Activated CD4-positive, alpha-beta T cell treated with anti-CD3 and anti-CD28 coated beads, Interleukin-2, amount 50 U/mL, for 1 hour (primary cell): ENCODE data around the gene FHL2.

Source experiments
- DNase-seq: peaks from one replicate; pipeline ENCODE4 v3.0.0-alpha.2; 2020

FHL2 gene

DNA sequence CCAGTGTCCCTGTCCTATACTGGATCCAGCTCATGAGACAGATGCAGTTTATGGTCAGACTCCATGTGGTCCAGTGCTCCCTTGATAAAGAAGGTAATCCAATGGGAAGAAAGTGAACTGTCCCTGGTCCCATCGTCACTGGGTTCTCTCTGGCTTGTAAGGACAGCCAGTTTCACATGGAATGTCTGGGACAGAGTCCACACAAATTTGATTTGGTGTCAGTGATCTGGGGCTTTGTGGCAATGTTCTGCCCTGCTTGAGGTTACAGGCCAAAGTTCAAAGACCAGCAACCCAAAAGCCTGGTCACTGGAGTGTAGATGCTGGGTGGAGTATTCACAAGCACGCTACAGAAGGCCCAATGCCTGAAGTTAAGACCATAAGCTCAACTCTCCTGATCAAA, 22.2 kb upstream of the FHL2 start:
- no peak for DNase-seq

DNA sequence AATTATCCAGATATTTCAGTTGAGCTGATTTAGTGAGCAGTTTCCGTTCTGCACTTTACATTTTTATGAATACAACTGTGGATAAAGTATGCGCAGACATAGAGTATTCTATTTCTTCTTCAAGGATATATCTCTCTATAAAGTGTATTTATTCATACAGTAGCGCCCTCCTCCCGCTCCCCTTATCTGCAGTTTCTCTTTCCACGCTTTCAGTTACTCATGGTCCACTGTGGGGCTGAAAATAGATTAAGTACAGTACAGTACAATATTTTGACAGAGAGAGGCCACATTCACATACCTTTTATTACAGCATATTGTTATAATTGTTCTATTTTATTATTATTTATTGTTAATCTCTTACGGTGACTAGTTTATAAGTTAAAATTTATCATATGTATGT, 19.7 kb upstream of the FHL2 start:
- DNase-seq, result no peak

DNA sequence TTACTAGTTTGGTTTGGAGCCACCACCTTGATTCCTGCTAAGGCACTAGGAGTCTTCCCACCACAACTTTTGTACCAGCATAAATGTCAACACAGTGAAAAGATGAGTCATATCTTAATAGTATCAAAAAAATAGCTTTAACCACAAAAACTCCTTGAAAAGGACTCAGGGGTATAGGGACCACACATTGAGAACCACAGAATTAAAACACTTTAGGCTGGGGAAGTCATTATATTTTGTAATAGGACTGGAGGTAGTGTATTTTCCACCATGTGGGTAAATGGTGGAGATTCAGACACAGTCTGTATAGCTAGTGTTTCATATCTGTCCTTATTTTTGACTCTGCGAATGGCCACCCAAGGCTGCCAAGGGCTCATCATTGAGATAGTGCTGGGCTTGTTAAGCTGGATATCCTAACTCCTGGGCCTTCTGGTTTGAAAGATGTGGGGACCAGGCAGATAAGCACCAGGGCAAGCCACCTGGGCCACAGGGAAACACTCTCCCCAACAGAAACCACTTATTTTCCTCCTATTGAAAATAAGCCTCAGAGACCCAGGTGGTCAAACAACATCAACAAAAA, 19.1 kb upstream of the FHL2 start:
- DNase-seq, result no peak

DNA sequence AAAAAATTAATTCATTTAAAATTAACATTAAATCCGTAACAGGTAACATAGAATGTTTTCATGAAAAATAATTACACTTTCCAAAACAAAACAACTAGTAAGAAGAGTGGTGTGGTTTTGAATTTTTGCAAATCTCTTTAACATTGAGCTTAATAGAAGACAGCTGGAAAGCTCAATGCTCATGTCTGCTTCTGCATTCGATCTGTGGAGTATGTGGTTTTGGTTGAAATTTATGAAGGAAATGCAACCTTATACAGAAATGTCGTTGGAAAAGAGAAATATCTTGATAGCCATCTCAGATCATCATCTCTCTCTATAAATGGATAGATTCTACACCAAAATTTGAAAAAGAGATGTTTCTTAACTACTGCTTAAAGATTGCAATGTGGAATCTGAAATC, 17.3 kb upstream of the FHL2 start:
- no peak for DNase-seq

DNA sequence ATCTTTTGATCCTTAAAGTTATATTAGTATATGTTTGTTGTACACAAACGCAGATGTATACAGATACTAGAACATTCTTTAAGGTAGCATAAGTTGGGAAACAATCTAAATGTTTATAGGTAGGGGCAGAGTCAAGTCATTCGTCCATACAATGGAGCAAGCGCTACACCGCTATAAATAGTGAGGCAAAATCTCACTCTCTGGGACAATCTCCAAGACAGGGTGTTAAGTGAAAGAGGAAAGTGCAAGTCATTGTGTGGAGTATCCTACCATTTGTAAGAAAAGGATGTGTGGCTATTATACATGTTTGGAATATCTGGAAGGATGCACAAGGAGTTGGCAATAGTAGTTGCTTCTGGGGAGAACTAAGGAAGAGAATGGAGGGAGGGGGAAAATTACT, 16.2 kb upstream of the FHL2 start:
- no peak for DNase-seq

DNA sequence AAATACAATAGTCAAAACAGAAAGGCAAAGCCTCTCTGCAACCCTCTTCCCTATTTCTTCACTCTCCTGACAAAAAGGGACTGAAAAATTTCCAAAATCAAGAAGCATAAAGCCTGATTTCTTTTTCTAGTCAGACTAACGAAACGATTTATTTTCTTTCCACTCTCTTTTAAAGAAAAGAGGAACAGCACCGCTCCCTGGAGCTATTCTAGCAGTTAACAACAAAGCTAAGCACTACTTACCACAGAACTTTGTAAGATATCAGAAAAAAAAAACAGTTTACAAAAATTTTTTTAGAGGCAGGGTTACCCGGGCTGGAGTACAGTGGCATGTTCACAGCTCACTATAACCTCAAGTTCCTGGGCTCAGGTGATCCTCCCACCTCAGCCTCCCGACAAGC, 14.4 kb upstream of the FHL2 start:
- no peak for DNase-seq

DNA sequence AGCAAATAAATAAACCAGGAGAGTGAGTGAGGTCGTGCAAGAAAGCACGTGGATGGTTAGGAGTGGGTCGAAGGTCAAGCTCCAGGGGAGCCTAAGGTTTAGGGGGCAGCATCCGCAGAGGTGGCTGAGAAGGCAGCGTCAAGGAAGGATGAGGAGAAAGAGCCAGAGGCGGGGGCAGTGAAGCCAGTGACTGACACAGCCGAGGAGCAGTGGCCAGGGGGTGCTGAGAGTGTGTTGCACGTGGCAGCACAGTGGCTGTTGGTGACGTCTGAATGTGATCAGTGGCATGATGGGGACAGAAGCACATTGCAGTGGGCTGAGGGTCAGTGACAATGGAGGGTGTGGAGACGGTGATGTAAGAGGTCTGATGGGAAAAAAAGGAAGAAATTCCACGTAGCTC, 13.7 kb upstream of the FHL2 start:
- no peak for DNase-seq

DNA sequence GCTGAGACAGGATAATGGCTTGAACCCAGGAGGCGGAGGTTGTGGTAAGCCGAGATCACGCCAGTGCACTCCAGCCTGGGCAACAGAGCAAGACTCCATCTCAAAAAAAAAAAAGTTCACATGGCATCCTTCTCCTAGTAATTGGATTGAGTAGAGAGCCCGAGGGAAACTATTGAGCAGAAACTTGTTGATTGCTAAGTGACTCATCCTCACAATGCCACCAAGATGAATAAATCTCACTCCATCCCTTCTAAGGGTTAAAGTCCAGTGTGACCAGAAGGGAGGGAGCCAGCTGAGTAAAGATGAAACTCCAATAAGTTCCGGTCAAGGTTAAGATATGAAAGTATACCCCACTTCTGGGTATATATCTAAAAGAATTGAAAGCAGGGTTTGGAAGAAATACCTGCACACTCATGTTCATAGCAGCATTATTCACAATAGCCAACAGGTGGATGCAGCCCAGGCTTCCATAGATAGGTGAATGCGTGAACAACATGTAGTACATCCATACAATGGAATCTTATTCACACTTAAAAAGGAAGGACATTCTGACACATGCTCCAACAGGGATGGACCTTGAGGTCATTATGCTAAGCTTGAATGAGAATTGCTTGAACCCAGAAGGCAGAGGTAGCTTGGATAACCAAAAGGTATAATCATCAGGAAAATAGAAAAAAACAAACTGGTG, 13.0 kb upstream of the FHL2 start:
- no peak for DNase-seq

DNA sequence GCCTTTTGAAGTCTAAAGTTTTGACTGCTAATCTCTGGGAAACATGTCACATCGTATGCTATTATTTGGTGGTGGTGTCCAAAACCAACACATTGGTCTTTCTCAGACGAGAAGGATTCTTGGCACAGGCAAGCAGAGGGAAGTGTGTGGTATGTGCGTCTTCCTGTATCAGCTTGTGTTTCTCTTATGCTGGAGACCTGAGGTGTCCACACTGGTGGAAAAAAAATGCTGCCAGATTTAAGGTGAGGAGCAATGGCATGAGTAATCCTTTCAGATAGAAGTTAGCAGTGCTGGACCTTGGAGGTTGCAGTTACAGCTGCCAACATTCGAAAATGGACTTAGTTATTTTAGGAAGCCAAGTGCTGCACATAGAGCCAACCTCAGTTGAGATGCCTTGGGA, 11.7 kb upstream of the FHL2 start:
- DNase-seq, result no peak

DNA sequence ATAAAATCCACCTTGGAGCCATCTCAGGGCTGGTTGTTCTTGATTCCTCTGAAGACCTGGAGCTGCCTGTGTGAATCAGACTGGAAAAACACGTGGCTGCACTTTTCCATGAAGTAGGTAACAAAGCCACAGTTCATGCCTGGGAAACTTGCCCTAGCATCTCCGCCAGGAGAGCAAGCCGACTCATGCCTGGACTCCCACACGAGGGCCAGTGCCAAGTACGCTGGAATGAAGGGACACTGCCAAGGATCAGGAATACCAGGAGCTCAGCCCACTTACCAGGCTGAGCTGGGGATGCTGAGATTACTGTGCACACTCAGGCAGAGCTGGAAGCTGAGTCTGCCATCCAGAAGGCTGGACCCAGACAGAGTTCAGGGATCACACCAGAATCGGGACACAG, 10.9 kb upstream of the FHL2 start:
- DNase-seq, result no peak

DNA sequence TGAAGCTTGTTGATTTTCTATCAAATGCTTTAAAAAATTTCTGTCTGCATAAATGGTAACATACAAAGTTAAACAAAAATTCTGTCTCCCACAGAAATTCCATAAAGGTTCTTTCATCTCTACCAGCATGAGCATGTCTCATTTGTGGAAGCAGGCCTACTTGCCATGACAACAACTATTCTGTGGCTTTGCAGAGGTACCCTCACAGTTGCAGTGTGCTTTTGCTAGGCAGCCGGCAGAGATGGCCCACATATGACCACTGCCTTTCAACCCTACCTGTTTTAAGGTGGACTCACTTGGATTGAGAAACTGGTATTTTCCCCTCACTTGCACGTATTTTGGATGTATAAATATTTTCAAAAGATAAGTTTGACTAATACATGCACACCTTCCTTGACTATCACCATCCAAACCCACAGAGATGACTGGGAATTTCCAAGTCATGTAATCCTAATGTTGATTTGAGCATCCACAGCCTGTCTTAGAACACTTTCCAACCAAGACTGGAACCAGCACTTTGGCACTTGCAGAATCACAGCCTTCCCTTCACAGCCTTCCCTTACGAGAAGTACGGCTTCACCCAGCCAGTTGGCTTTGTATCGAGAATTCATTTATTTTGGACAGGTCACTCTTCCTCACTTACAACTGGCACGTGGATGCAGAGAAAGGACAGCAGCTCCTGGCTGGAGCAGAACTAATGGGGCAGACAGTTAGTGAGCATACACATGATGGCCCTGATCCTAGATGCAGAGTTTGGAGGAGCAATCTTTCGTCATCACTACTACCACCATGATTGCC, 9.3 kb upstream of the FHL2 start:
- no peak for DNase-seq

DNA sequence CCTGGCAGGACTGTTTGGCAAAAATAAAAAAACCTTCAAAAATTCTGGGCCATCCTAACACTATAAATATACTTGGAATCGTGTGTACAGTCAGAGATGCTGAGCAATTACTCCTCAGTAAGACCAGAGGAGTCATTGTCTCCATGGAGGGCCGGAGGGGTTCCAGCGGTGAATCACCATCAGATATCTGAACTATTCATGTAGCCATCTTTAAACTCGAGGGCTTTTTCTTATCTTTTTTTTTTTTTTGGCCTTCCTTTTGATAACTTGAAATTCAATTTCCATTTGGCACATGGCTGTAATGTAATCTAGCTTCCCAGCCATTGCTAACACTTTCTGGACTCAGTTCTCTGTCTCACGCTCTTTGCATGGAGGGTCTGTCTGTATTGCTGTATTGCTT, 7.4 kb upstream of the FHL2 start:
- DNase-seq, result no peak

DNA sequence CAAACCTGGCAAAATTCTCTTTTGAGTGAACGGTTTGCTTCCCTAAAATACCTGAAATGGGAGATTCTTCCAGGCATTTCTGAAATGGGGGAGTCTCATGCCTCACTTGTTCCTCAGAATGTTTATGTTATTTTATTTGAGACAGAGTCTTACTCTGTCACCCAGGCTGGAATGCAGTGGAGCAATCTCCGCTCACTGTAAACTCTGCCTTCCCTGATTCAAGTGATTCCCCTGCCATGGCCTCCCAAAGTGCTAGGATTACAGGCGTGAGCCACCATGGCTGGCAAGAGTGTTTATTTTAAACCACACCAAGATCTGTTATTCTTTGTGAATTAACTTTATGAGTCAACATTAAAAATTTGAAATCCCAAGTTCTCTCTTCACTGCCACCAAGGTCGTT, 6.4 kb upstream of the FHL2 start:
- no peak for DNase-seq

DNA sequence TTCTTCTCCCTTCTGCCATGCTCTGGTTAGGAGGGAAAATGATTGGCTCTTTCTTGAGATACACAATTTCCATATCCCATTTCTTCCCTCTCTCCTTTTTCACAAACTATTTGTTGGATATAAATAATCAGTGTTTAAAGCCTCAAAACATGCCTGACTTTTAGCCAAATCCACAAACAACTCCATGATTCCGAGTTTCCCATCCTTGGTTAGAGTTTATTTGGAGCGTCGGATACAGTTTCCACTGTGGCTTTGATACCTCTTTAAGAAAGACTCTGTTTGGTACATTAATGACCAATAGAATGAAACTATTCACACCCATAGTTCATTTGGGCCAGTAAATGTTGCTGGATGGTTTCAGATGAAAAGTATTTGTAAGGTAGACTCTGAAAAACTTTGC, 5.9 kb upstream of the FHL2 start:
- no peak for DNase-seq

DNA sequence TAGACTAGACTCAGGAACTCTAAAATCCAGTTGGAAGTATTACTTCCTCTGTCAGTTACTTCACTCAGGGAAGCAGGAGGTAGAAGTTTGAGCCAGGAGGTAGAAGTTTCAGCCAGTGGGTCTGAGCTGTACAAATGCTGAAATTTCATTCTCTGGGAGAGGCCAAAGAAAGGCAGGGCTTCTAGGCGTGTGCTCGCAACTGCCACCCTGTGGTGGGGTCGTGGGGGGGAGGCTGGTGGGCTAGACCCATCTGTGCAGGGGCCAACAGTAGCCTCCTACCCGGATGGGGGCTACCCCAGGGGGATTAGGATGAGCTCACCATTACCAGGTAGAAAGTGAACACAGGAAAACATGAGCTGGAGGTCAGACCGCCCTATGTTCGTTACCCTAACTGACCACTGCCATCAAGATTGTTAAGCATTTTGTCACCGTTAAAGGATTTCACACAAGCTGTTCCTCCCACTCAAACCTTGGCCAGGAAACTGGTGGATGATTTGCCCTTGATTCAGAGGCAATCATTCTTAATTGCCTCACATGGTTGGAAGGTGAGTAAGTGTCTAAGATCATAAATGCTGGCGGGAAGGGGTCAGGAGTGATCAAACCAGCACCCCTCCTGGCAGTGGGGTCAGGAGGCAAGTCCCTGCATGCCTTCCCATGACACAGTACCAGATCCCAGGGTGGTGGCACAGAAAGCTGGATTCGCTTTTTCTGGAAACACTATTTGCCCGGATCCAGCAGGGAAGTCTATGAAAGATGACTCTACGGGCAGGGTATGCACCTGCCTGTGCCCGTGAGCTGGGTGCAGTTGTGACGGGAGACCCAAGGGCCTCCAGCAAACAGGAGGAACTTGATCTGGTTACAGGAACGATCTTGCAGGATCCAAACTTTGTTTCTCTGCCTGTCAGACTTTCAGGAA, 5.2 kb upstream of the FHL2 start:
- DNase-seq, result no peak

DNA sequence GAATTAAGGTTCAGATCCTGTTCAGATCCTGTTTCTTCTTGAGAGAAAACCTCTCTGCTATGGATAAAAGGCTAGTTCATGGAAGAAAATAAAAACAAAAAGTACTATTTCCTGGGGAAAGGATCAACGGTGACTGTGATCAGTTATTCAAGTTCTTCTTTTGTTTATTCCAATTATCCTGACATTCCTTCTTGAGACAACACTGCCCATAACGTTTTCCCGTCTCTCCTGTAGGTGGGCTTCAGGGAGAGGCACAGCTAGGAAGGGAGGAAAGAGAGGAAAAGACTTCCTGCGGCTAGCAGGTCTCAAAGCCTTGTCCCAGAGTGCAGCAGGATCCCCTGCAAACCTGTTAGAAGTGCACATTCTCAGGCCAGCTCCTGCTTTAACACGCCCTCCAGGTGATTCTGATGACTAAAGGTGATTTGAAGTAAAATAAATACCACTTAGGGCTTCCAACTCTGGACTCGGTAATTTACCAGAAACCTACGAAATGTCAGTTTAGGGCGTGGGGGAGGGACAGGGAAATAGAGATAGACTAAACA, 4.5 kb upstream of the FHL2 start:
- DNase-seq, result no peak

DNA sequence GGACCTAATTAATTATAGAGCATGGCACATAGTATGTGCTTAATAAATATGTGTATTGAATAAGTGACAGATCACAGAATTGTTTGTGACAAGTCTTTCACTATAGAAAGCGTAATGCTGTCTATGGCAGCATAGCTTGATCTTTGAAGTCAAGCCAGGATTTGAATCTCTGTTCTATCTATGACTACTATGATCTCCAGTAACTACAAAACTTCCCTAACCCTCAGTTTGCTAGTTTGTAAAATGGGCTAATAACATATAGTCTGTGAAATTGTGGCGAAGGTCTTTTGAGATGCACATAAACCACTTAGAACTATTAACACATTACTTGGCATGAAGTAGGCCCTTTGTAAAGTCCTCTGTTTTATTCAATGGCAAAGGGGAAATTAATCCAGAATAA, 4.0 kb upstream of the FHL2 start:
- DNase-seq, result no peak

DNA sequence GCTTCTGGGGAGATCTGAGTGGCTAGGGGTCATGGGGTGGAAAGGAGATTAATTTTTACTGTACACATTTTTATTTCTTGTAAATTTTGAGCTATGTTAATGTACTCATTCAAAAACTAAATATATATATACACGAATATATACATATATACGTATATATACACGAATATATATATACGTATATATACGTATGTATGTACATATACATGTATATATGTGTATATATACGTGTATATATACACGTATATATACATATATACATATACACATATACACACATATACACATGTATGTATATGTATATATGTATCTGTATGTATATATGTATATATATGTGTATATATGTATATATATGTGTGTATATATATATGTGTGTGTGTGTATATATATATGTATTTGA, 3.0 kb upstream of the FHL2 start:
- no peak for DNase-seq

DNA sequence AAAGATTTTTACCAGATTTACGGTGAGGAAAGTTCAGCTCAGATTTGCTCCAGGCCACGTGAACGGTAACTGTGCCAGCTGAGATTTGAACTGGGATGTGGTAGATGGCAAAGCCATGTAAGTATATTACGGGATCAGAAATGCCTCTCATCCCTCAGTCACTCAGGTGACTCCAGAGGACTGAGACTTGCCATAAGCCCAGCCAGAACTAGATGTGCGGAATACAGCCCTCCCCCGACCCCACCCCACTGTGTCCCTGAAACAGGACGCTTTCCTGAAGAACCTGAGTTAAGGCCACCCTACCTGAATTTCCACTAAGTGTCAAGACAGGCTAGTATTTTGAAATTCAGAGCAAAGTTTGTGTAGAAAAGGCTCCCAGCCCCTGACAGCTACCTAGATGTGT, 1.3 kb upstream of the FHL2 start:
- no peak for DNase-seq

DNA sequence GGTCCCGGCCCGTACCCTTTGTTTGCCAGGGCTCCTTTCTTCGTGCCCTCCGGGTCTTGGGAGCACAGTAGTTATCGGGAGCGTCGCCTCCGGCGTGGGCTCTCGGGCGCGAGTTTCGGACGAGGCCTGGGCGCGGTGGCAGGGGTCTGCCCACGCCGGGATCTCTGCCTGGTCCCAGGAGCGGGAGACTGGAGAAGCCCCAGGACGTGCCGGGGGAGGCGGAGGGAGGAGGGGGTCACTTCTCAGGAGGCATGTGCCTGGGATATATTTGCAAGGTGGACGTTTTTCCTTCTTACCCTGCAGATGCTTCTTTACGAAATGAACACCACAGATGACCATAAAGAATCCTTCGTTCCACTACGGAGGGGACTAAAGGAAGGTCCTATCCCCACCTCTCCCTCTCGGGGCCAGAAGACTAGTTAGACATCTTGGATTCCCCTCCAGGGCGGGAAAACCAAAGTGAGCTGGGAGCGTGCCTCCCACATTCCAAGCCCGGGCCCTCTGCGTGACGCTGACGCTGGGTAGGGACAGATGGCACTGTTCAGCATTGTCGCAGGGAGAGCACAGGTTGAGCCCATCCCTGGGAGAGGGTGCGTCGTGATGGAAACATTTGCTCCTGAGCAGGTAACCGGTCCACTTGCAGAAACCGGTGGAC, 483 bp upstream of the FHL2 start:
- no peak for DNase-seq

DNA sequence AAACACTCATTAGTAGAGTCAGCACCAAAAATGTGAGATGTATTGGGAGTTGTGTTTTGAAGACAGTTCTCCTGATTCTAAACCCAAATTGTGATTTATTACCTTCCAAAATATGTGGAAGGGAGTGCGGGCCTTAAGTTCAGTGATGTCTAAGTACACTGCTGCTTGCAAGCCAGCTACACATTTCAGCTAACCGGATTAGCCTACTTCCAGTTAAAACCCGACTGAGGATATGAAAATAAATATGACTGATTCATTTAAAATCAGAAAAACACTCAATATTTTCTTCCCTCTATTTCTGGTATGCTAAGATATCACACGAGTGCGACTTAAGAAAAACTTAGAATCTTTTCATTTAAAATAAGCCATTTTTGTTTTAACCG, 907 bp downstream of the FHL2 start:
- DNase-seq, result no peak

DNA sequence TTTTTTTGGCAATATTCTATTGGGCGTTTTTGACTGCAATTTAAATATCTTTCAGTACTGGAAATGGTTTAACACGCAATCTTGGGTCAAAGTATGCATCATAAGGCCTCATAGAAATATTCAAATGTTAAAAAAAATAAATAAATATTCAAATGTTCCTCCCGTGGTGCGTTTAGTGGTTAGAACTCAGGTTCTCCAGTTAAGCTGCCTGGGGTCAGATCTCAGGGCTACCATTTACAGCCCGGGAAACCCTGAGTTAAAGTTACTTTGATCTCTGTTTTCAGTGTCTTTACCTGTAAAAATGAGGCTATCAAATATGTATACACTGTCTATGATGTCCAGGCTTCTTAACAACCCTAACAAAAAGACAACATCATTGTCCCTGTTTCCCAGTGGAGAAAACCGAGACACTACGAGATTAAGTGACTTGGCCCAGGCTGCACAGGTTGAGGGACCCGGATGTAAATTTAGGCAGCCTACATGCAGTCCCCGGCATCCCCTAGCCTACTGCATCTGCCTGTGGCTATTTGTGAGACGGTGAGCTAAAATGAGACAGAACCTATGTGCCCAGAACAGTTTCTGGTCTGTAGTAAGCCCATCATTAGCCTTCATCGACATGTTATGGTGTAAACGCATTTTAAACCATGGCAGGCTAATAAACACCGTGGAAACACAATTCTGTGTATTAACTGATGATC, 1.7 kb downstream of the FHL2 start:
- no peak for DNase-seq
